IMR-90 (cell line): ENCODE results near the gene NOTO. TPM values are rescaled to one million over a fixed set of nuclear protein-coding genes. Genes with fewer than 3 reads are reported as not detected.

Experiments
- ATAC-seq: fragments of 200-7000 bp; cut with Tn5 transposase; 2 replicates; pipeline ENCODE4 v1.9.1; 2020; ENCODE audit warnings: low read depth, mild to moderate bottlenecking, moderate library complexity
- BruUV-seq: library from RNA; stranded (reverse); fragments of 400-500 nt; replicated peaks from 2 replicates; lab custom pipeline; 2021; lab: Mats Ljungman, UMichigan
- CTCF ChIA-PET: fragments of 300-600 bp; formaldehyde crosslinking; extraction: SDS; loops from one replicate; lab custom pipeline; 2021; ENCODE audit warnings: antibody characterized with exemption; lab: Yijun Ruan, JAX
- POLR2A ChIA-PET: fragments of 300-600 bp; sonication (Branson Sonifier 250); formaldehyde crosslinking; loops from one replicate; lab custom pipeline; 2022; ENCODE audit warnings: antibody characterized with exemption; ENCODE audit not compliant: unreplicated experiment; lab: Charles Lee
- DNase-seq: peaks from one replicate; pipeline ENCODE4 v3.0.0; 2013
- H2AFZ ChIP-seq: replicated peaks from 2 replicates; pipeline ENCODE3; 2013; ENCODE audit warnings: low read length, mild to moderate bottlenecking; ENCODE audit not compliant: poor library complexity
- H2AK5ac ChIP-seq: 2 replicates; pipeline ENCODE4 v1.6.1; 2013; ENCODE audit warnings: low read depth, low read length, inconsistent platforms
- H2AK9ac ChIP-seq: replicated peaks from 2 replicates; pipeline ENCODE3; 2013; ENCODE audit warnings: mild to moderate bottlenecking, low read depth, low read length, moderate library complexity; ENCODE audit not compliant: poor library complexity
- H2BK120ac ChIP-seq: 2 replicates; pipeline ENCODE4 v1.6.1; 2013; ENCODE audit warnings: low read depth, low read length, inconsistent platforms
- H2BK15ac ChIP-seq: 3 replicates; pipeline ENCODE4 v1.6.1; 2013; ENCODE audit warnings: low read depth, low read length, inconsistent platforms
- H2BK20ac ChIP-seq: 2 replicates; pipeline ENCODE4 v1.6.1; 2013; ENCODE audit warnings: low read depth, mild to moderate bottlenecking, inconsistent platforms, low read length, moderate library complexity
- H2BK5ac ChIP-seq: 2 replicates; pipeline ENCODE4 v1.6.1; 2013; ENCODE audit warnings: mild to moderate bottlenecking, low read depth, low read length, inconsistent platforms; ENCODE audit not compliant: poor library complexity, severe bottlenecking
- H3K14ac ChIP-seq: replicated peaks from 2 replicates; pipeline ENCODE4 v1.6.1; 2013; ENCODE audit warnings: low read depth, low read length, inconsistent platforms
- H3K18ac ChIP-seq: 2 replicates; pipeline ENCODE4 v1.6.1; 2013; ENCODE audit warnings: low read depth, low read length, control low read depth
- H3K23ac ChIP-seq: 2 replicates; pipeline ENCODE4 v1.6.1; 2013; ENCODE audit warnings: low read depth, low read length, inconsistent platforms
- H3K27ac ChIP-seq: 2 replicates; pipeline ENCODE4 v1.5.1; 2013; ENCODE audit warnings: mild to moderate bottlenecking, control low read depth, low read length; ENCODE audit not compliant: insufficient read depth
- H3K27me3 ChIP-seq: 2 replicates; pipeline ENCODE4 v1.6.1; 2013; ENCODE audit warnings: low read length; ENCODE audit not compliant: control insufficient read depth, insufficient read depth
- H3K36me3 ChIP-seq: 2 replicates; pipeline ENCODE4 v1.6.1; 2013; ENCODE audit warnings: low read length, mixed read lengths; ENCODE audit not compliant: control insufficient read depth, insufficient read depth
- H3K4ac ChIP-seq: 2 replicates; pipeline ENCODE4 v1.6.1; 2013; ENCODE audit warnings: low read depth, low read length, inconsistent platforms
- H3K4me1 ChIP-seq: 2 replicates; pipeline ENCODE4 v1.6.1; 2013; ENCODE audit warnings: low read length, mixed read lengths; ENCODE audit not compliant: control insufficient read depth, insufficient read depth
- H3K4me2 ChIP-seq: 2 replicates; pipeline ENCODE4 v1.6.1; 2013; ENCODE audit warnings: low read depth, mild to moderate bottlenecking, control low read depth, low read length, moderate library complexity
- H3K4me3 ChIP-seq: 2 replicates; pipeline ENCODE4 v1.5.1; 2013; ENCODE audit warnings: low read depth, mild to moderate bottlenecking, control low read depth, low read length, moderate library complexity; ENCODE audit not compliant: insufficient read depth
- H3K56ac ChIP-seq: 2 replicates; pipeline ENCODE4 v1.6.1; 2013; ENCODE audit warnings: low read length, inconsistent platforms; ENCODE audit not compliant: insufficient read depth; ENCODE audit errors: extremely low read depth
- H3K79me1 ChIP-seq, 2 experiments: 2 replicates each; pipeline ENCODE4 v1.6.1; 2013; ENCODE audit warnings: low read length in 2 of 2, inconsistent platforms in 1 of 2, low read depth in 1 of 2
- H3K9ac ChIP-seq: 2 replicates; pipeline ENCODE4 v1.6.1; 2013; ENCODE audit warnings: low read depth, low read length, control low read depth
- H3K9me1 ChIP-seq: 2 replicates; pipeline ENCODE4 v1.6.1; 2013; ENCODE audit warnings: low read length, inconsistent platforms; ENCODE audit not compliant: insufficient read depth
- H3K9me3 ChIP-seq: 2 replicates; pipeline ENCODE4 v1.6.1; 2013; ENCODE audit warnings: low read length; ENCODE audit not compliant: control insufficient read depth, insufficient read depth
- H4K20me1 ChIP-seq: 2 replicates; pipeline ENCODE4 v1.6.1; 2013; ENCODE audit warnings: low read length, inconsistent platforms; ENCODE audit not compliant: insufficient read depth
- H4K5ac ChIP-seq: 2 replicates; pipeline ENCODE4 v1.6.1; 2013; ENCODE audit warnings: mild to moderate bottlenecking, low read depth, low read length, control low read depth
- H4K8ac ChIP-seq, 2 experiments: 2 replicates each; pipeline ENCODE4 v1.6.1; 2013; ENCODE audit warnings: low read depth in 2 of 2, low read length in 2 of 2, control low read depth in 1 of 2, inconsistent platforms in 1 of 2
- H4K91ac ChIP-seq: 2 replicates; pipeline ENCODE4 v1.6.1; 2013; ENCODE audit warnings: low read depth, low read length, inconsistent platforms; ENCODE audit not compliant: insufficient read depth
- BHLHE40 ChIP-seq: fragments of 150-350 bp; IDR thresholded peaks from 2 replicates; pipeline ENCODE4 v1.6.1; 2016; ENCODE audit warnings: mild to moderate bottlenecking, low read depth, low read length
- CTCF ChIP-seq: conservative IDR thresholded peaks from 2 replicates; pipeline ENCODE4 v1.5.1; 2012; ENCODE audit warnings: mild to moderate bottlenecking, low read depth, low read length, improper control_type of control experiment
- MAFK ChIP-seq: IDR thresholded peaks from 2 replicates; pipeline ENCODE4 v1.6.1; 2012; ENCODE audit warnings: low read depth, low read length, improper control_type of control experiment
- MAZ ChIP-seq: IDR thresholded peaks from 2 replicates; pipeline ENCODE4 v1.6.1; 2012; ENCODE audit warnings: low read depth, mild to moderate bottlenecking, low read length, improper control_type of control experiment, moderate library complexity, borderline replicate concordance
- MXI1 ChIP-seq: IDR thresholded peaks from 2 replicates; pipeline ENCODE4 v1.6.1; 2012; ENCODE audit warnings: low read depth, mild to moderate bottlenecking, low read length, moderate library complexity, borderline replicate concordance
- RAD21 ChIP-seq: IDR thresholded peaks from 2 replicates; pipeline ENCODE4 v1.6.1; 2012; ENCODE audit warnings: low read length, improper control_type of control experiment
- RFX5 ChIP-seq: IDR thresholded peaks from 2 replicates; pipeline ENCODE4 v1.8.0; 2012; ENCODE audit warnings: low read depth, mild to moderate bottlenecking, low read length, moderate library complexity
- SMC3 ChIP-seq: fragments of 150-350 bp; IDR thresholded peaks from 2 replicates; pipeline ENCODE4 v1.6.1; 2016; ENCODE audit warnings: low read depth, mild to moderate bottlenecking, antibody characterized with exemption, low read length, moderate library complexity
- WGBS, 2 experiments: methylation state at CpG; one replicate each; pipeline versions ENCODE4 v1.1.5 to v1.1.7; 2013; ENCODE audit warnings: missing lambda C conversion rate in 2 of 2; ENCODE audit not compliant: insufficient read length in 1 of 2; ENCODE audit errors: extremely low coverage in 2 of 2; 5-methylcytosine and 5-hydroxymethylcytosine counted together
- dilution Hi-C: fragments of 300-500 bp; cut with HindIII; formaldehyde crosslinking; loops from one replicate; pipeline ENCODE4 v1.14.3; 2018; ENCODE audit warnings: low sequenced_read_pairs; ENCODE audit not compliant: unreplicated experiment
- in situ Hi-C: fragments of 300-500 bp; cut with MboI; formaldehyde crosslinking; loops from 3 replicates; pipeline ENCODE4 v1.14.3; 2019; ENCODE audit warnings: low sequenced_read_pairs, inconsistent platforms, mixed read lengths
- intact Hi-C: fragments of 100-400 bp; cut with micrococcal nuclease; formaldehyde crosslinking; loops from 2 replicates; pipeline ENCODE4 v1.10.0; 2022
- polyA plus RNA-seq, 3 experiments: library from polyadenylated mRNA; depleted of rRNA; stranded (reverse); fragments of >200 nt; gene quantifications; 2 replicates each; pipeline ENCODE4 v1.2.3, GENCODE V29; 2012; ENCODE audit warnings: low replicate concordance in 1 of 3
- total RNA-seq: library from RNA; depleted of rRNA; stranded (reverse); fragments of >200 nt; gene quantifications from 2 replicates; pipeline ENCODE4 v1.2.3, GENCODE V29; 2012

NOTO gene
- total and polyA plus RNA-seq, 2 of the 4 experiments (the other 2 are of a cell fraction), result not detected

GRCh38 chr2:73176881-73177644 is 25.3 kb upstream of the NOTO start:
- peak overlapping the region; percentile 35 for H3K4ac ChIP-seq
- no peaks in the 10 kb centered on the region for H3K9me3 ChIP-seq
- H3K4me2 ChIP-seq, result peak overlapping the region; percentile 91
- no peaks in the 10 kb centered on the region for H3K79me1 ChIP-seq
- no peaks in the 10 kb centered on the region for H3K9me1 ChIP-seq
- peak overlapping the region; percentile 38; a peak in 2 of 4 replicates for H4K8ac ChIP-seq
- ChIA-PET CTCF (interaction anchor here (0.5 to 2.4 kb wide), 16 partner anchors 11 to 599 kb away, joined by 3 to 15 read pairs (median 4); partner anchors contain the start of genes NOTO and SPR), POLR2A (no interaction called here)
- peaks cover 48% of the 10 kb centered on the region for H3K27me3 ChIP-seq
- peak overlapping the region; percentile 48; the same call in 1 of the 2 replicates for H3K27ac ChIP-seq
- ATAC-seq (peak; percentile 98), DNase-seq (peak; percentile 76)
- peak overlapping the region; percentile 36; the same call in 1 of the 2 replicates for H2BK120ac ChIP-seq
- in situ Hi-C loops (no loop called here), dilution Hi-C loops (no loop called here), intact Hi-C loops (loop anchor here (1.0 to 5.0 kb wide), 3 partner anchors 37 to 285 kb away; partner anchors contain the start of gene SMYD5)
- BruUV-seq, result no TSS peak
- H2BK20ac ChIP-seq, result no peak overlapping the region
- H2BK15ac ChIP-seq, result no peak overlapping the region
- no peak overlapping the region for H2AK9ac ChIP-seq
- no peaks in the 10 kb centered on the region for H4K20me1 ChIP-seq
- 0% methylated on average over 4 of the region's 56 CpGs; no CpG with 5 or more reads in 1 of the 2 experiments for WGBS, 2 experiments
- TF ChIP-seq SMC3 (peak; percentile 63), MAZ (peak; percentile 97), RFX5 (no peak), MAFK (no peak), BHLHE40 (no peak), RAD21 (peak; percentile 92), CTCF (peak; percentile 99), MXI1 (0 out of 2 replicates have a peak, but pooled peaks have one; percentile 30)
- H3K14ac ChIP-seq, result peak overlapping the region; percentile 15; the same call in 1 of the 2 replicates
- peak overlapping the region; percentile 89 for H2AFZ ChIP-seq
- H3K9ac ChIP-seq, result peak overlapping the region; percentile 71
- 0 out of 2 replicates have a peak, but pooled peaks cover 2% of the 10 kb centered on the region for H3K4me1 ChIP-seq
- H4K91ac ChIP-seq, result no peak overlapping the region
- H3K4me3 ChIP-seq, result peak overlapping the region; percentile 72
- 0 out of 2 replicates have a peak overlapping the region, but pooled peaks have one; percentile 2 for H3K23ac ChIP-seq
- no peak overlapping the region for H3K56ac ChIP-seq
- H2BK5ac ChIP-seq, result no peak overlapping the region
- H3K18ac ChIP-seq, result no peak overlapping the region
- H2AK5ac ChIP-seq, result peak overlapping the region; percentile 47; the same call in 1 of the 2 replicates
- no peaks in the 10 kb centered on the region for H3K36me3 ChIP-seq
- H4K5ac ChIP-seq, result peak overlapping the region; percentile 13; the same call in 1 of the 2 replicates
